Panc1 (cell line): ENCODE data around the gene RAD21L1.

ENCODE experiments used
- CTCF ChIP-seq: fragments of 450-650 bp; IDR thresholded peaks from 2 replicates; pipeline ENCODE4 v1.5.1; 2017; ENCODE audit warnings: mild to moderate bottlenecking
- POLR2AphosphoS5 ChIP-seq: IDR thresholded peaks from 2 replicates; pipeline ENCODE4 v1.6.1; 2012; ENCODE audit warnings: mild to moderate bottlenecking, low read depth, low read length, moderate library complexity
- TCF7L2 ChIP-seq: IDR thresholded peaks from 2 replicates; pipeline ENCODE4 v1.6.1; 2011; ENCODE audit warnings: mild to moderate bottlenecking, low read depth, low read length, inconsistent platforms
- TF ChIP-seq, protein P1 (sequence below), 2 experiments: IDR thresholded peaks; 2 replicates each; pipeline ENCODE4 v1.6.1; 2011 to 2012; ENCODE audit warnings: low read depth in 2 of 2, control low read depth in 1 of 2, low read length in 1 of 2, mild to moderate bottlenecking in 1 of 2, moderate library complexity in 1 of 2; ENCODE audit not compliant: insufficient read depth in 1 of 2

DNA sequence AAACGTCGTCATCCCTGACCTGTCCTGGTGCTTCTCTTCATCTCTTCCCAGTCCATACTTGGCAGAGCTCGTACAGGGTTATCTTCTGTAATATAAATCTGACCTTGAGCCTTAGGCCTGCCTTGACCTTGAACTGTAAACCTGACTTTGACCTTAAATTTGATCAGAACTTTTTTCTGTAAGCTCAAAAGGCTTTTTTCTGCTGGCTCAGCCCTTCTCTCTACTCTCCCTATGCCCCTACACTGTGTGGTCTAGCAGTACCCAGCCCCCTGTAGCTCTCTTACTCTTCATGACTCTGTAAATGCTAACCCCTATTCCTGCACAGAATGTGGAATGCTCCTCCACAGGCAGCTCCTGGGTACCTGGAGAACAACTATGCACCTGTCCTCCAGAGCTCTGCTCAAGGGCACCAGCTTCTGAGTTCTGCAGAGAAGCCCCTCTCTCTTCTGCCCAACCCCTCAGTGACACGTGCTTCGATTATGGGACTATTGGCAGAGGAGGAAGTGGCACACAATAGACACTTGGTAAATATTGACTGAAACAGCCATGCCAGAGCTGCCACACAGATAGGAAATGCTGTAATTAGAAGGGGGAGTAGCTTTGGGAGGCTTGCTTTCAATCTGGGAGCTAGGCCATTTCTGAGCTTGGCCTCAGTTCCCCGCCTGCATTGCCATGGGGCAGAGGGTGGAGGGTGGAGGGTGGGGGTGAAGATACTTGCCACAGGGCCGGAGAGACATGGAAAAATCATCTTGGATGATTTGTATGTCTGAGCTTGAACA, 55.6 kb downstream of the RAD21L1 start:
- TF ChIP-seq CTCF (no peak), POLR2AphosphoS5 (no peak), TCF7L2 (no peak)
- TF ChIP-seq, protein P1, sequence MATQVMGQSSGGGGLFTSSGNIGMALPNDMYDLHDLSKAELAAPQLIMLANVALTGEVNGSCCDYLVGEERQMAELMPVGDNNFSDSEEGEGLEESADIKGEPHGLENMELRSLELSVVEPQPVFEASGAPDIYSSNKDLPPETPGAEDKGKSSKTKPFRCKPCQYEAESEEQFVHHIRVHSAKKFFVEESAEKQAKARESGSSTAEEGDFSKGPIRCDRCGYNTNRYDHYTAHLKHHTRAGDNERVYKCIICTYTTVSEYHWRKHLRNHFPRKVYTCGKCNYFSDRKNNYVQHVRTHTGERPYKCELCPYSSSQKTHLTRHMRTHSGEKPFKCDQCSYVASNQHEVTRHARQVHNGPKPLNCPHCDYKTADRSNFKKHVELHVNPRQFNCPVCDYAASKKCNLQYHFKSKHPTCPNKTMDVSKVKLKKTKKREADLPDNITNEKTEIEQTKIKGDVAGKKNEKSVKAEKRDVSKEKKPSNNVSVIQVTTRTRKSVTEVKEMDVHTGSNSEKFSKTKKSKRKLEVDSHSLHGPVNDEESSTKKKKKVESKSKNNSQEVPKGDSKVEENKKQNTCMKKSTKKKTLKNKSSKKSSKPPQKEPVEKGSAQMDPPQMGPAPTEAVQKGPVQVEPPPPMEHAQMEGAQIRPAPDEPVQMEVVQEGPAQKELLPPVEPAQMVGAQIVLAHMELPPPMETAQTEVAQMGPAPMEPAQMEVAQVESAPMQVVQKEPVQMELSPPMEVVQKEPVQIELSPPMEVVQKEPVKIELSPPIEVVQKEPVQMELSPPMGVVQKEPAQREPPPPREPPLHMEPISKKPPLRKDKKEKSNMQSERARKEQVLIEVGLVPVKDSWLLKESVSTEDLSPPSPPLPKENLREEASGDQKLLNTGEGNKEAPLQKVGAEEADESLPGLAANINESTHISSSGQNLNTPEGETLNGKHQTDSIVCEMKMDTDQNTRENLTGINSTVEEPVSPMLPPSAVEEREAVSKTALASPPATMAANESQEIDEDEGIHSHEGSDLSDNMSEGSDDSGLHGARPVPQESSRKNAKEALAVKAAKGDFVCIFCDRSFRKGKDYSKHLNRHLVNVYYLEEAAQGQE (IDR thresholded peaks at IDR 0.05; ENCODE audit: insufficient read depth in 1 of 2, low read depth in 2 of 2, low read length in 1 of 2) = no peak
